ENCODE data around the gene INPP5E.

INPP5E gene

GRCh38 chr9:136419092-136419420 lies 20.6 kb downstream of the INPP5E start:
- H3K79me2 ChIP-seq (ENCODE audit: insufficient read depth, low read length): no peaks in the 10 kb centered on the region; the same call in 1 of the 2 replicates
- H3K4me2 ChIP-seq (ENCODE audit: low read depth, low read length, poor library complexity, severe bottlenecking): no peak overlapping the region
- no peaks in the 10 kb centered on the region for H3K9me2 ChIP-seq (replicated peaks; ENCODE audit: low read depth, low read length)
- TF ChIP-seq EZH2phosphoT487 (IDR thresholded peaks at IDR 0.05; ENCODE audit: borderline replicate concordance) (no peak), CTCF (conservative IDR thresholded peaks at IDR 0.05; ENCODE audit: low read length) (no peak)
- no peak overlapping the region for H3K4me3 ChIP-seq (ENCODE audit: low read length, poor library complexity, severe bottlenecking)
- H3K36me3 ChIP-seq (ENCODE audit: insufficient read depth, low read length): peaks cover 73% of the 10 kb centered on the region; the same call in 1 of the 2 replicates
- H3F3A ChIP-seq (ENCODE audit: low read depth): no peaks in the 10 kb centered on the region
- H3K27me3 ChIP-seq (ENCODE audit: insufficient read depth, low read length, poor library complexity, severe bottlenecking): no peaks in the 10 kb centered on the region
- H2AFZ ChIP-seq (ENCODE audit: low read length): no peak overlapping the region
- no peaks in the 10 kb centered on the region for H3K9me3 ChIP-seq (ENCODE audit: insufficient read depth, low read depth, low read length)
- no peak overlapping the region for H3K9ac ChIP-seq (ENCODE audit: low read depth, low read length, poor library complexity, severe bottlenecking)
- no peaks in the 10 kb centered on the region for H3K4me1 ChIP-seq (ENCODE audit: insufficient read depth, low read length, poor library complexity, severe bottlenecking)
- no peaks in the 10 kb centered on the region for H4K20me1 ChIP-seq (ENCODE audit: insufficient read depth, low read length, poor library complexity, severe bottlenecking)

- Histone ChIP-seq H3K79me2 (ENCODE audit: insufficient read depth, low read length) (peaks cover 5% of the 10 kb centered on the region; the same call in 1 of the 2 replicates), H3K9me3 (ENCODE audit: insufficient read depth, low read depth, low read length) (no peaks in the 10 kb centered on the region), H4K20me1 (ENCODE audit: insufficient read depth, low read length, poor library complexity, severe bottlenecking) (no peaks in the 10 kb centered on the region), H3K27me3 (ENCODE audit: insufficient read depth, low read length, poor library complexity, severe bottlenecking) (no peaks in the 10 kb centered on the region), H3K4me1 (ENCODE audit: insufficient read depth, low read length, poor library complexity, severe bottlenecking) (no peaks in the 10 kb centered on the region), H2AFZ (ENCODE audit: low read length) (no peak overlapping the region), H3K9ac (ENCODE audit: low read depth, low read length, poor library complexity, severe bottlenecking) (no peak overlapping the region), H3K4me3 (ENCODE audit: low read length, poor library complexity, severe bottlenecking) (no peak overlapping the region), H3K9me2 (replicated peaks; ENCODE audit: low read depth, low read length) (no peaks in the 10 kb centered on the region), H3K4me2 (ENCODE audit: low read depth, low read length, poor library complexity, severe bottlenecking) (no peak overlapping the region), H3K36me3 (ENCODE audit: insufficient read depth, low read length) (peaks cover 75% of the 10 kb centered on the region; the same call in 1 of the 2 replicates), H3F3A (ENCODE audit: low read depth) (no peaks in the 10 kb centered on the region)
- TF ChIP-seq EZH2phosphoT487 (IDR thresholded peaks at IDR 0.05; ENCODE audit: borderline replicate concordance): no peak
- TF ChIP-seq CTCF (conservative IDR thresholded peaks at IDR 0.05; ENCODE audit: low read length): no peak
Measured at GRCh38 chr9:136418182-136419091, 21.2 kb downstream of the INPP5E start.

- H3F3A ChIP-seq (ENCODE audit: low read depth): no peaks in the 10 kb centered on the region
- no peak overlapping the region for H3K9ac ChIP-seq (ENCODE audit: low read depth, low read length, poor library complexity, severe bottlenecking)
- H3K4me3 ChIP-seq (ENCODE audit: low read length, poor library complexity, severe bottlenecking): no peak overlapping the region
- H3K79me2 ChIP-seq (ENCODE audit: insufficient read depth, low read length): peaks cover 20% of the 10 kb centered on the region
- peaks cover 7% of the 10 kb centered on the region for H3K4me1 ChIP-seq (ENCODE audit: insufficient read depth, low read length, poor library complexity, severe bottlenecking)
- H4K20me1 ChIP-seq (ENCODE audit: insufficient read depth, low read length, poor library complexity, severe bottlenecking): peaks cover 10% of the 10 kb centered on the region
- H3K27me3 ChIP-seq (ENCODE audit: insufficient read depth, low read length, poor library complexity, severe bottlenecking): no peaks in the 10 kb centered on the region
- no peak overlapping the region for H2AFZ ChIP-seq (ENCODE audit: low read length)
- no peaks in the 10 kb centered on the region for H3K9me2 ChIP-seq (replicated peaks; ENCODE audit: low read depth, low read length)
- peaks cover 62% of the 10 kb centered on the region; the same call in 1 of the 2 replicates for H3K36me3 ChIP-seq (ENCODE audit: insufficient read depth, low read length)
- no peaks in the 10 kb centered on the region for H3K9me3 ChIP-seq (ENCODE audit: insufficient read depth, low read depth, low read length)
- TF ChIP-seq EZH2phosphoT487 (IDR thresholded peaks at IDR 0.05; ENCODE audit: borderline replicate concordance): no peak
- TF ChIP-seq CTCF (conservative IDR thresholded peaks at IDR 0.05; ENCODE audit: low read length): no peak
- H3K4me2 ChIP-seq (ENCODE audit: low read depth, low read length, poor library complexity, severe bottlenecking): no peak overlapping the region
Measured at GRCh38 chr9:136416914-136417313, 22.7 kb downstream of the INPP5E start.
